ENCODE measurements around the gene PER3.
A peak's percentile ranks its signal among the peaks of the same experiment; 100 is the strongest.
"Not testable (repeated sequence)": the region's sequence is repeated elsewhere in the genome, so short reads cannot be mapped to it uniquely, and the experiment has no call there.

The PER3 gene

DNA sequence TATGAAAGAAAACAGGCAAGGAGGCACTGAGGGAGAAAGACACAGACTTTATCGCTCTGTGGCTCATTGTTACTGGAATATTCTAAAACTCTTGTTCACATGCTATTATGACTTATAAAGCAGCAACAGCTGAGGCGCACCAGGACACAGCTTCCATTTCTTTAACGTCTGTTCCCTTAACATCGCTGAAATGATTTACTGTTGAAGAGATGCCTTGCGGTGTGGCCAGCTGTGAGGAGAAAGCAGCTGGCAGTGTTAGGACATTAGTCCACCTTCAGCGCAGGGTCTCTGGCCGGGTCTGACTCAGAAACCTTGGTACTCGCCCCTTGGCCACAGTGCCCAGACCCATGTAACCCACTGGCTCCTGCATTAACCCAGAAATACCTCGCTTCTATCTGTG, 3.1 kb upstream of the PER3 start:
- no peak for DNase-seq

DNA sequence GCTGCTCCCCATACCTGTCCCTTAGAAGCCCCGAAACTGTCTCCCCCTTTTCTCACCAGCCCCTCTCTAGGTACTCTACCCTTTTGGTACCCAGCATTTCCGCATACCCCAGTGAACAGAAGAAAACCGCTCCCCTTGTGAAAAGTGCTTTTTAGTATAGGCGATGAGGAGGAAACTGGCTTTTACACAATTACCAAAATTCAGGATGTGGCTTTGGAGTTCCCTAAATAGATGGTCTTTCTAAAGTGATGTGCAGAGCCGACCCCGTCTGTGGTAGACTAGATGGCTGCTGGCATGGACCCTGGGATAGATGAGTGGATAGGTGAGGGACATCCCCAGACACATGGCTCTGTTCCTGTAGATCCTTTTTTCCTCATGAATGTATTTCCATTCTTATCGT, 2.6 kb upstream of the PER3 start:
- DNase-seq: no peak

DNA sequence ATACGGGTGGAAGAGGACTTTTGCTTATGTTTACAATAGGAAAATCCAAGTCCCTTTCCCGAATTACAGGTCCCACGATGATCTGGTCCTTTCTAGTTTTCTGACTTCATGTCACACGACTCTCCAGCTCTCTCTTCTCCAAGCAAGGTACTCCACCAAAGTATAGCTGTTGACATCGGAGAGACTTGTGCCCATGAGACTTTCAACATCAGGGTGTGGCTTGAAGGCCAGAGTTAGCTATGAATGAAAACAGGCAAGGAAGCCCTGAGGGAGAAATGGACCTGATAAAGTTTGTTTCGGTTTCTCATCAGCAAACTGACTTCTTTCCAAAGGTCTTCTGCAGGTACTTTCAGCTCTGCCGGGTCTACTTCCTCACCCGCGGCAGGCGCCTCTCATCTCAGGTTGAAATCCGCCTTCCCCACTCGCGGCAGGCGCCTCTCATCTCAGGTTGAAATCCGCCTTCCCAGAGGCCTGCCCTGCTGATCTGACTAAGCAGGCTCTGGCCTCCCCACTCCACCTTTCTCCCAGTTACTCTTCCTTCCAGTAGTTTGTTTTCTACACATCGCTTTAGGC, 2.1 kb upstream of the PER3 start:
- peak in 1 of 4 experiments; percentile 9 for DNase-seq

DNA sequence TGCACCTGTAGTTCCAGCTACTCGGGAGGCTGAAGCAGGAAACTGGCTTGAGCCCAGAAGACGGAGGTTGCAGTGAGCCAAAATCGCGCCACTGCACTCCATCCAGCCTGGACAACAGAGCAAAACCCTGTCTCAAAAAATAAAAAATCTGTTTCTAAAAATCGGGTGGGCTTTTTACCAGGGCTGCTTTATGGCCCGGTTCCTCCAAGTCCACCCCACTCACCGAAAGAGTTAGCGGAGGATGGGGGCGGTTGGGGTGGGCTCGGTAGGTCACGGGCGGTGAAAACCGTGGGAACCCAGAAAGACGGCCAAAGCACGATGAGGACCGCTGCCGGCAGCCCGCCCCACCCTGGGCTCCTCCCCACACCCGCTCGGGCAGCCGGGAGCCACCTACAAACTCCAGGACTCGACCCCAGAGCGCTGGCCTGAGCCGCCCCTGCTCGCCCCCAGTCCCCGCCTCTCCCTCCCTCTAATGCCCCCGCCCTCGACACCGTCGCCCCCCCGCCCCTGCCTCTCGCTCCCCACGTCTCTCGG, 846 bp upstream of the PER3 start:
- DNase-seq: peak in 1 of 4 experiments; percentile 41

DNA sequence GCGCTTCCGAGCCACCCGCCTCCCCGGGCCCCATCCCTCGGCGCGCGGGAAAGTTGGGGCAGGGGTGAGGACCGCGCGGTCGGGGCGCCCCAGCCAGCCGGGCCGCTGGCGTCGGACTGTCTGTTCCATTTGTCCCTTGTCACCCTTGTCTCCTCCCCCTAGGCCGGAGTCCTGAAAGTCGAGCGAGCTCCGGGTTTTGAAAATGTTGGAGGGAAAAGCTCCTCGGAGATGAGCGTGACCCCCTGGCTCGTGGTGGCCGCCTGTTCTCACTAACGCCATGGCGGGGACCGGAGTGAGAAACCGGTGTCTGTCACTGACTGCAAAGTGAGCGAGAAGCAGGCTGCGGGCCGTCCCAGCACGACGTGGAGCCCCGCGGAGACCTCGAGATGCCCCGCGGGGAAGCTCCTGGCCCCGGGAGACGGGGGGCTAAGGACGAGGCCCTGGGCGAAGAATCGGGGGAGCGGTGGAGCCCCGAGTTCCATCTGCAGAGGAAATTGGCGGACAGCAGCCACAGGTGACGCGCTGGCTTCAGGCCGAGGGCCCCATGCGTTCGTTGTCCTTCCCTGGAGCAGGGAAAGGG, 491 bp downstream of the PER3 start:
- DNase-seq: no peak

DNA sequence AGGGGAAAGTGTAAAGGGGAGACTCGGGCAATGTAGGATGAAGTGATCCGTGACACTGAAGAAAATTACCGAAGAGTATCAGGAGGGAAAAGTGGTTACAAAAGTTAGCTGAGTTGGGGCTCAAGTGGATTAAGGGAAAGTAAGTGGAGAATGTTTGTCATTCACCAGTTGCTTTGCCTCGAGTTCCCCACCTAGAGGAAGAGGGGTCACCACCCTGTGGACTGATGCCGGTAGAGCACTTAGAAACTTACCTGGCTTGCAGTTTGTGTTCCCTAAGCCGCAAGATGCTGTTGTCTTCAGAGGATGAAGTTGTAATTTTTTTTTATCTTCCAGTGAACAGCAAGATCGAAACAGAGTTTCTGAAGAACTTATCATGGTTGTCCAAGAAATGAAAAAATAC, 1.0 kb downstream of the PER3 start:
- DNase-seq: no peak

DNA sequence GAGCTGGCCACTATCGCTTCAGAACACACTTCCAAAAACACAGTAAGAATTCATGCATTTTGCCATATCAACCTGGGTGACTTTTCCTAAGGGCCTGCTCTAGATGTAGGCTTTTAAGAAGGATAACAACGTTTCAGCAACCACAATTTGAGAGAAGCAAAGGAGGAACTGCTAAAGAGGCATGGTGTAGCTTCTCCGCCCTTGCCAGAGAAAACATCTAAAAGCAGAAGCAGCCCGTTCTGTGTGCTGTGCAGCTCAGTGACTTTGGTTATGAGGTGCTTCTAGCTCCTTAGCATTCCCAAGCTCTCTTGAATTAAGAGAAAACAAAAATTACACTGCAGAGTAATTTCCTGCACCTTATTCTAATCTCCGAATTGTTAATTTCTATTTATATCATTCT, 2.7 kb downstream of the PER3 start:
- no peak for DNase-seq

DNA sequence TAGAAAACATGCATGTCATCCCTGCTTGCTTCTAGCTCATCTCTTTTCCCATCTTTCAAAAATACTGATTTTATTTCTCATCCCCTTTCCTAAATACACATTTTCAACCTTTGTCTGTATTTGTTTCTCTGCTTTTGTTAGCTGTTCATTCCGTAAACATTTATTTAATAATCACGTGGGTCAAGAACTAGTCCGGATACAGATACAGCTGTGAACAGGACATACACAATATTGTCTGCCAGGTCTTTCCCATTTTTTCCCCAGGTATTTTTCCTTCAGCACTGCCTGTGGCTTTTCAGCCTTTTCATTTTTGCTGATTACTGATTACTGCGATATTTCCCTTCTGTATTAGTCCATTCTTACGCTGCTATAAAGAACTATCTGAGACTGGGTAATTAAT, 5.7 kb downstream of the PER3 start:
- DNase-seq: no peak

DNA sequence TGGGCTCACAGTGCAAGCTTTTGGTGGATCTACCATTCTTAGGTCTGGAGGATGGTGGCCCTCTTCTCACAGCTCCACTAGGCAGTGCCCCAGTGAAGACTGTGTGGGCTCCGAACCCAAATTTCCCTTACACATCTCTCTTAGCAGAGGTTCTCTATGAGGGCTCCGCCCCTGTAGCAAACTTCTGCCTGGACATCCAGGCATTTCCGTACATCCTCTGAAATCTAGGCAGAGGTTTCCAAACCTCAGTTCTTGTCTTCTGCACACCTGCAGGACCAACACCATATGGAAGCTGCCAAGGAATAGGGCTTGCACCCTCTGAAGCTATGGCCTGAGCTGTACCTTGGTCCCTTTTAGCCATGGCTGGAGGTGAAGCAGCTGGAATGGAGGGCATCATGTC, 6.9 kb downstream of the PER3 start:
- DNase-seq: not testable (repeated sequence)

DNA sequence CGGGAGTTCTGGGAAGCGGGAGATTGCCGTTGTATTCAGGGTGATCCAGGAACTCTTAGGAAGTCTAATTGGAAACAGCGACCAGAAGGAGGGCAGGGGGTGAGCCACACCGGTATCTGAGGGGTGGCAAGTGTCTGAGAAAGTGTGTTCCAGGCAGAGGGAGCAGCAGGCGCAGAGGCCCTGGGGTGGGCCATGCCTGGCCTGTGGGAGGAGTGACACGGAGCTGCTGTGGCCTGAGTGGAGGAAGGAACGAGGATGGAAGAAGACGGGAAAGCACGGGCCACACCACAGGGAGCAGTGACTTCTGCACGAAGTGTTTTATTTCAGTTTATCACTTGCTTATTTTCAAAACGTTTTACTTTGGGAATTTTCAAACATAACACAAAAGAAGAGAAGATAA, 11.3 kb downstream of the PER3 start:
- no peak for DNase-seq

DNA sequence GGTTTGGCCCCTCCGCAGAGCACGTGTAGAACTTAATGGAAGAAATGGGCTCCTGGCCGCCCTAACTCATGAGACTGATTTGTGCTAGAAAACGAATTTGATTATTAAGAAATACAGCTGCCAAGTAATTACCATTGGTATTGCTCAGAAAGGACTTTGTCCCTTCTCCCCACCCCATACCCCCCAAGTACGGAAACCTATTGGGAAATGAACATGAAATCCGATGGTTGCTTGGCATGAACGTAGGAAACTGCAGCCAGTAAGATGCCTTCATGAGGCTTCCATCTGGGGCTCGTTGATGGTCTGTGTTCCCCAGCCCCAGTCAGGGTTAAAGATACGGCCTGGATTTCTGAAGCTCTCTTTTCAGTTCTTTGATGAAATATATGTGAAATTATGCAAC, 21.4 kb downstream of the PER3 start:
- DNase-seq: no peak

DNA sequence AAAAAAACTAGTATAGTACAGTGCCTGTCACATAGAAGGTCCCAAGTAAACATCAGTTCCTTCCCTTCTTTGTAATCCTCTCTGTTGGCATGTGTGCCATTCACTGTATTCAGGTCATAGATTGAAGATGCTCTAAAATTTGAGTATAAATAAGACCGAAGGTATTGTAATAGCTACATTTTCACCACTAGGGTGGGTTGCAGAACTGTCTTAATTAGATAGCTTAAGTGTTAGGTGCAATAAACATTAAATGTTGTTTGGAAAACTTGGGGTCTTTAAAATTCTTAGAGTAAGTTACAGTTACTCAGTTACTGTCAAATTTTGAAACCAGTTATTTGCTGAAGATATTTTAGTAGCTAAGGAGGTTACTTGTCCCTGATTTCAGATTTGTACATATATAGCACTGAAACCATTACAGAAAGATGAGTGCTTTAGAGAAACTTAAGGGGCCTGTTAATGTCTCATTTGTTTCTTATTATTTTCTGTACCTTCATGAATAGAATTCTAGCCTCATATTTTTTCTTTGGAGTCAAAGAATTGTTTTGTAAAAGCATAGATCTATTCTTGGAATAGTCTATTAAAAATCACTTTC, 24.3 kb downstream of the PER3 start:
- no peak for DNase-seq

DNA sequence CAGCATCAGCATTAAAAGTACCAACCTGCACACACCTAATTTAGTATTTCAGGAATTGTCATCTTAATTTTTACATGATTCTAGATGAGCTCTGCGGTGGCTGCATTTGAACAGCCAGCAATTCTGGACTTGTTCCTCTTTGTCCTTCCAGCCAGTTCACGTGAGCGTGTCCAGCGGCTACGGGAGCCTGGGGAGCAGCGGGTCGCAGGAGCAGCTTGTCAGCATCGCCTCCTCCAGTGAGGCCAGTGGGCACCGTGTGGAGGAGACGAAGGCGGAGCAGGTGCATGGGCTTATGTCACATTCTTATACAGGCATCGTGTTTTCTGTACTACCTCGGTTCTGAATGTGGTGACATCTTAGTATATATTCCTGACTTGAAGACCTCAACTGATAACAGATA, 25.7 kb downstream of the PER3 start:
- no peak for DNase-seq

DNA sequence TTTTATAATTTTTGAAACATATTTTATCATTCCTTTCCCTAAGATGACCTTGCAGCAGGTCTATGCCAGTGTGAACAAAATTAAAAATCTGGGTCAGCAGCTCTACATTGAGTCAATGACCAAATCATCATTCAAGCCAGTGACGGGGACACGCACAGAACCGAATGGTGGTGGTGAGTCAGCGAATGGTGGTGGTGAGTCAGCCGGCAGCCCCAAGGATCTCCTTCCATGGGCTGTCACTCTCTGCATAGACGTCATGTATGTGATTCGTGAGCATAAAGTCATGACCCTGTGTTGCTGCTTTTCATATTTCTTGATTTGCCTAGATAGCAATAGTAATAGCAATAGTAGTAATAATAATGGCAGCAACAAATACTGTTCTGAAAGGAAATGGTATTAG, 26.3 kb downstream of the PER3 start:
- DNase-seq: no peak

DNA sequence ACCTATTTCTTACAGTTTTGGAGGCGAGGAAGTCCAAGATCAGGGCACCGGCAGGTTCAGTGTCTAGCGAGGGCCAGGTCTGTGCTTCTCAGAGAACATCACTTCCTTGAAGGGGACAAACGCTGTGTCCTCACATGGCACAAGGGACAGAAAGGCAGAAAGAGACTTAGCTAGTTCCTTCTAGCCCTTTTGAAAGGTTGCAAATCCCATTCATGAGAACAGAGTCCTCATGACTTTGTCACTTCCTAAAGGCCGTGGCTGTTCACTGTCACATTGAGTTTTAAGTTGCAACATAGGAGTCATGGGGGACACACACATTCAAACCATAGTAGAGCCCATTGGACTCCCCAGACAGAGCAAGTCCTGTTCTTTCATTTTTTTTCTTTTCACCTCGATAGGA, 27.4 kb downstream of the PER3 start:
- no peak for DNase-seq

DNA sequence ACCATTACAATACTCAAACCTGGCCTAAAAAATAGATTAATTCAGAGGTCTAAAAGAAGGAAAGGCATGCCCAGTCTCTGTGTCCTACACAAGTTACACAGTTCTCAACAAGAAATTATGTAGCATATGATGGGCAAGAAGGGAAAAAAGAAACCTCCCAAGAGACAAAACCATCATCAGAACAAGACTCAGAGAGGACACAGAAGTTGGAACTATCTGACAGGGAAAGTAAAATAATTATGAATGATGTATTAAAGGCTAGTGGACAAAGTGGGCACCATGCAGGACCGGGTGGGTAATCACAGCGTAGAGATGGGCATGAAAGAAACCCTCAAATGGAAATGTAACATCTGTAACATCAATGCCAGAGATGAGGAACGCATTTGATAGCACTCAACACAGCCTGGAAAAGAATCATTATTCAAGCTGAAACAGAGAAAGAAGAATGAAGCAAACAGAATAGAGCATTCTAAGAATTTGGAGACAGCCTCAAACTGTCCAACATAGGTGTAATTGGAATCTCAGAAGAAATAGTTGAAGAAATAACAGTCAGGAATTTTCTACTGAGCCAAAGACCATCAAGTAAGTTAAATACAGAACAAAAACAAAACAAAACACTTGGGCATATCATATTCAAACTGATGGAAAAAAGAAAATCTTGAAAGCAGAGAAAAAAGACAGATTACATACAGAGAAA, 29.7 kb downstream of the PER3 start:
- no peak for DNase-seq

DNA sequence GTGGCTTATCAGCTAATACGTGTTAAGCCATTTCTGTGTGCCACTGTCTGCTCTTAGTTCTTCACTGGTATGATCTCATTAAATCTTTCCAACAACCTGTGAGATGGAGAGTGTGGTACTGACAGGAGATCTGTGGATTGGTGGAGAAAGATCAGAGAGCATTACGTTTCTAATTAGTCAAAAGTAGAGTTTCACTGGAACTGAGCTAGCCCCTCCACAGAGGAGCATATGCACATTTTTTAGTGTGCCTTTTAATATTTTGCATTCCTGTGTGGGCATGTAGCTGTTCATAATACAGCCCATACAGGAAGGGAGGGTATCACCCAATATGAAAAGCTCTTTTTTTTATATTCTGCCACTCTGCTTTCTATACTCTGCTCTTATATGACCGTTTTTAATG, 37.2 kb downstream of the PER3 start:
- DNase-seq: no peak

DNA sequence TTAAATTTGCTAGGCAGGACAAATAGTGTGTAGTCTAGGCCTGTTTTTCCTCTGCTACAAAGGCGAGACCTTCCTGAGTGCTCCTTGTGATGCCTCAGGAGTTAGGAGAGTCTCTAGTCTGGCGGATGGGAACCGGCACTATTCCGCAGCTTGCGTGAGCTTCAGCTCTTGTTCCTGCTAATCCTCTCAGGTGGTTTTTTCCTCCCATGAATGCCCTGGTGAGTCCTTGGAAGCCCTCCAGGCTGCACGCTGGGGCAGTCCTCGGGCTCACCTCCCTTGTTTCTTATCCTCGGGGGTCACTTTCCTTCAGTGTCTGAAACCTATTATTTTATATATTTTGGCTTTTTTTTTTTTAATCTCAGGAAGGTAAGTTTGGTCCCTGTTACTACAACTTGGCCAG, 40.6 kb downstream of the PER3 start:
- no peak for DNase-seq

DNA sequence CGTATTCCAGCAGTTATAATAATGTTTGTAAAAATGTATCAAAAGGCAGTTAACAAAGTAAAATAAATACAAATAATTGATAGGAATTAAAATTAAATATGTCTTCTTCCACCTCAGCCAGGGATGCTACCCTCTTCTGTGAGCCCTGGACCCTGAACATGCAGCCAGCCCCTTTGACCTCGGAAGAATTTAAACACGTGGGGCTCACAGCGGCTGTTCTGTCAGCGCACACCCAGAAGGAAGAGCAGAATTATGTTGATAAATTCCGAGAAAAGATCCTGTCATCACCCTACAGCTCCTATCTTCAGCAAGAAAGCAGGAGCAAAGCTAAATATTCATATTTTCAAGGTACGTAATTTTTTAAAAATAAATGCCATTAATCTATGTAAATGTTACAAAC, 42.3 kb downstream of the PER3 start:
- no peak for DNase-seq

DNA sequence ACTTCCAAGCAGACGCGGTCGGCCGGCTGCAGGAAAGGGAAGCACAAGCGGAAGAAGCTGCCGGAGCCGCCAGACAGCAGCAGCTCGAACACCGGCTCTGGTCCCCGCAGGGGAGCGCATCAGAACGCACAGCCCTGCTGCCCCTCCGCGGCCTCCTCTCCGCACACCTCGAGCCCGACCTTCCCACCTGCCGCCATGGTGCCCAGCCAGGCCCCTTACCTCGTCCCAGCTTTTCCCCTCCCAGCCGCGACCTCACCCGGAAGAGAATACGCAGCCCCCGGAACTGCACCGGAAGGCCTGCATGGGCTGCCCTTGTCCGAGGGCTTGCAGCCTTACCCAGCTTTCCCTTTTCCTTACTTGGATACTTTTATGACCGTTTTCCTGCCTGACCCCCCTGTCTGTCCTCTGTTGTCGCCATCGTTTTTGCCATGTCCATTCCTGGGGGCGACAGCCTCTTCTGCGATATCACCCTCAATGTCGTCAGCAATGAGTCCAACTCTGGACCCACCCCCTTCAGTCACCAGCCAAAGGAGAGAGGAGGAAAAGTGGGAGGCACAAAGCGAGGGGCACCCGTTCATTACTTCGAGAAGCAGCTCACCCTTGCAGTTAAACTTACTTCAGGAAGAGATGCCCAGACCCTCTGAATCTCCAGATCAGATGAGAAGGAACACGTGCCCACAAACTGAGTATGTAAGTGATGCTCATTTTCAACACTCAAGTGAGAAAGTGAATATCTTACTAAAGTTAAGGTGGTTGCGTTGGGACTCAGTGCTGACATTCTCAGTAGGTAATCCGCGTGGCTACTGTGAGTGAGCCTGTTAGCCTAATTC, 43.2 kb downstream of the PER3 start:
- peak in 2 of 4 experiments; percentile 4 to 12 for DNase-seq

DNA sequence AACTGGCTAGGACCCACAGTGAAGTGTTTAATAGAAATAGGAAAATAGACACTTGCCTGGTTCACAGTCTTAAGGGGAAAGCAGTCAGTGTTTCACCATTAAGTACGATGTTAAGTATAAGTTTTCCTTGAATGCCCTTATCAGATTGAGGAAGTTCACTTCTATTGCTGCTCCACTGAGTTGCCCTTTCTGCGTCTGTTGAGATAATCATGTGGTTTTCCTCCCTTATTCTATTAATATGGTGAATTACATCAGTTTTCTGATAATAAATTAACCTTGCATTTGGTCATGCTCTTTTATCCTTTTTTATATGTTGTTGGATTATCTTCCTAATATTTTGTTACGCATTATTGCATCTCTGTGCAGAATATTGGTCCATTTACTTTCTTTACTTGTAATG, 47.4 kb downstream of the PER3 start:
- DNase-seq: no peak

DNA sequence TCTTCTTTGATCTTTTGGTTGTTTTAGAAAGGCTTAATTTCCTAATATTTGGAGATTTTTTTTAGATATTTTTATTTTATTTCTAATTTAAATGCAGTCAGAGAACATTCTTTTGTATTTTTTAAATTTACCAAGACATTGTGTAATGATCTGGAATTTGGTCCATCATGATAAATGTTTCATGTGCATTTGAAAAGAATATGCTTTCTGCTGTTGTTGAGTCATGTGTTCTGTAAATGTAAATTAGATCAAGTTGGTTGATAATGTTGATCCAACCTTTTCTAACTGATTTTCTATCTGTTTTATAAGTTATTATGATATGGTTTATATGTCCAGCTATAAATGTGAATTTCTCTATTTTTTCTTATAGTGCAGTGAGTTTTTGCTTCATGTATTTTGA, 48.9 kb downstream of the PER3 start:
- DNase-seq: no peak

DNA sequence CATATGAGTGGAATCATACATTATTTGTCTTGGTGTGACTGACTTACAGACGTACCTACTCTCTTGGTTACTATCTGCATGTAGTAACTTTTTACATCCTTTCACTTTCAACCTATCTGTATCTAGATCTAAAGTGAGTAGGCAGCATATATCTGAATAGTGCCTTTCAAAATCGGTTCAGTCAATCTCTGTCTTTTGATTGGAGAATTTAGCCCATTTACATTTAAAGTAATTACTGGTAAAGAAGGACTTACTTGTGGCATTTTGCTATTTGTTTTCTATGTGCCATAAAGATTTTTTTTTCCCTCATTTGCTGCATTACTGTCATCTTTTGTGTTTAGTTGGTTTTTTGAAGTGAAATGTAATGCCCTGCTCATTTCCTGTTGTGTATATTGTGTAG, 54.6 kb downstream of the PER3 start:
- DNase-seq: no peak

All from activated naive CD4-positive, alpha-beta T cell (primary cell).